Activated T-cell treated with anti-CD3 and anti-CD28 coated beads for 24 hours (primary cell): Measurements from ENCODE around the gene PCDHGC3.
"Not testable (repeated sequence)": the region's sequence is repeated elsewhere in the genome, so short reads cannot be mapped to it uniquely, and the experiment has no call there.

ENCODE experiments used
- DNase-seq: peaks from one replicate; pipeline ENCODE4 v3.0.0-alpha.2; 2020; ENCODE audit warnings: low read depth

PCDHGC3 gene

DNA sequence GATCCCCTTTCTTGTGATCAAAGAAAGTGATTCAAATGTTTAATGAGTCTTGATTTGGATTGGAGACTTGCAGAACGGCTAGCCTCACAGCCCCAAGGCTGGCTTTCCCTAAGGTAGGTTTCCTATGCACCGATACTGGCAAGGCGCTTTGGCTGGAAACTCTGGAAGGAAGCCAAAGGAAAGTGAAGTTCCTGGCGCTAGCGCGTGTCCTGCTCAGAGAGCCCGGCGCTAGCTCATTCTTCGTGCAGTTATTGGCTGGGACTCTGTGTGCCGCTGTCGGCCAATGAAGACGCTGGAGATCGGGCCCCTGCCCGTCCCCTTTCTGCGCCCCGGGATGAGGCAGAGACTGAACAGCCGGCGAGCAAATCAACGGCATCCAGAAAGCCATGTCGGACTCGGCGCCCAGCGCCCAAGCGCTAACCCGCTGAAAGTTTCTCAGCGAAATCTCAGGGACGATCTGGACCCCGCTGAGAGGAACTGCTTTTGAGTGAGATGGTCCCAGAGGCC lies at the start of gene PCDHGC3:
TSS of gene PCDHGC3 (plus strand) at position 342 of the 507 bp plus-strand sequence. CDS start at position 493, 151 bp downstream.
- peak; percentile 51 for DNase-seq

- DNase-seq, result no peak
Observed at GRCh38 chr5:141427783-141428426, 47.9 kb upstream of the PCDHGC3 start.

DNA sequence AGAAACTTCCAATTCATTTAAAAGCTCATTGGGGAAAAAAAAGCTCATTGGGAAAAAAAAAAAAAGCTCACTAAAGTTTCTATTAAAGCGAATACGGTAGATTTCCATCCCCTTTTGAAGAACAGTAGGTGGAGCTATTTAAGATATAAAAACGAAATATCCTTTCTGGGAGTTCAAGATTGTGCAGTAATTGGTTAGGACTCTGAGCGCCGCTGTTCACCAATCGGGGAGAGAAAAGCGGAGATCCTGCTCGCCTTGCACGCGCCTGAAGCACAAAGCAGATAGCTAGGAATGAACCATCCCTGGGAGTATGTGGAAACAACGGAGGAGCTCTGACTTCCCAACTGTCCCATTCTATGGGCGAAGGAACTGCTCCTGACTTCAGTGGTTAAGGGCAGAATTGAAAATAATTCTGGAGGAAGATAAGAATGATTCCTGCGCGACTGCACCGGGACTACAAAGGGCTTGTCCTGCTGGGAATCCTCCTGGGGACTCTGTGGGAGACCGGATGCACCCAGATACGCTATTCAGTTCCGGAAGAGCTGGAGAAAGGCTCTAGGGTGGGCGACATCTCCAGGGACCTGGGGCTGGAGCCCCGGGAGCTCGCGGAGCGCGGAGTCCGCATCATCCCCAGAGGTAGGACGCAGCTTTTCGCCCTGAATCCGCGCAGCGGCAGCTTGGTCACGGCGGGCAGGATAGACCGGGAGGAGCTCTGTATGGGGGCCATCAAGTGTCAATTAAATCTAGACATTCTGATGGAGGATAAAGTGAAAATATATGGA lies 45.2 kb upstream of the PCDHGC3 start, which contains the start of gene PCDHGA12:
TSS of gene PCDHGA12 (plus strand) at position 176 of the 782 bp plus-strand sequence. CDS start at position 429, 253 bp downstream.
- DNase-seq, result no peak

GRCh38 chr5:141431286-141431685 lies 44.5 kb upstream of the PCDHGC3 start:
- DNase-seq, result no peak

- not testable (repeated sequence) for DNase-seq
Observed at GRCh38 chr5:141432308-141432707, 43.5 kb upstream of the PCDHGC3 start.

DNA sequence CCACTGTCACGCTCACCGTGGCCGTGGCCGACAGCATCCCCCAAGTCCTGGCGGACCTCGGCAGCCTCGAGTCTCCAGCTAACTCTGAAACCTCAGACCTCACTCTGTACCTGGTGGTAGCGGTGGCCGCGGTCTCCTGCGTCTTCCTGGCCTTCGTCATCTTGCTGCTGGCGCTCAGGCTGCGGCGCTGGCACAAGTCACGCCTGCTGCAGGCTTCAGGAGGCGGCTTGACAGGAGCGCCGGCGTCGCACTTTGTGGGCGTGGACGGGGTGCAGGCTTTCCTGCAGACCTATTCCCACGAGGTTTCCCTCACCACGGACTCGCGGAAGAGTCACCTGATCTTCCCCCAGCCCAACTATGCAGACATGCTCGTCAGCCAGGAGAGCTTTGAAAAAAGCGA lies 43.0 kb upstream of the PCDHGC3 start:
- not testable (repeated sequence) for DNase-seq

DNA sequence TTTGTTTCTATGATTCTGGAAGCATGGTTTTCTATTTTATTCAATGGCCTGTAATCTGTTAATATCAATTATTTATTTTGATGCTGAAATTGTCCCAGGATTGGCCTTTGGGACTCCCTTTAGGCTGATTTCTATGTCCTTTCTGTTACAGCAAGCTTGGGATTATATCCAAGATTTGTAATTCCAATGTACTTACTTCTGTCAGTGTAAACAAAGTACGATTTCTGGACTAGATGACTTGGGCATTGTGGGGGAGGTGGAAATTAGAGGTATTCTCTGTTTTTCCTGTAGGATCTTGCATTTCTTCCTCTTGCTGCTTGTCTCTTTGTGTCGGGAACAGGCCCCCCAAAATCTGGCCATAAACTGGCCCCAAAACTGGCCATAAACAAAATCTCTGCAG lies 41.8 kb upstream of the PCDHGC3 start:
- DNase-seq, result no peak

- no peak for DNase-seq
Observed at GRCh38 chr5:141437221-141437620, 38.5 kb upstream of the PCDHGC3 start.

DNA sequence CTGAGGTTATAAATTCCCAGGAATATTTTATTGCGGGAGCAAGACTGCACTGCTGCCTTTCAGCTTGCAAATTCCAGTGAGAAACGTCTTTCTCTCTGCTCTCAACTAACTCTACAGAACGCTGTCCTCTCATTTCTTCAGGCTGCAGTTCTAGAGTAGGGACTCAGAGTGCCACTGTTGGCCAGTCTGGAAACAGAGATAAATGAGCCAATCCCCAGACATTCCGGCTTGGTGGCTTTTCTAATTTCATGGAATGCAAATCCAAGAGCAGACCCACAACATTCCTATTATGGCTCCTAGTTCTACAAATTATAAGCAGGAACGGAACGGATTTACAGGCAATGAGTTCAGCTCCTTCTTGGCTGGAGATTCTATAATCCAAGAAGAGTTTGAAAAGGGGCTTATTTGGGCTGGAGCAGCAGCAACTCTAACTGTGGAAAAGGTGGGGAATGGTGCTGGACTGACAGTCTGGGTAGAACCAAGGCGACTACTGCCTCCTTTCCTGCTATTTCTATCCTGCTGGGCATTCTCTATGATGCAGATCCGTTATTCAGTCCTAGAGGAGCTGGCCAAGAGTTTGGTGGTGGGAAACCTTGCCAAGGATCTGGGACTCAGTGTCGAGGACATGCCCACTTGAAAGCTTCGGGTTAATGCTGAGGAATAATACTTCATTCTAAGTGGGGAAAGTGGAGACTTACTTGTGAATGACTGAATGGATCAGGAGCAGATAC lies 36.2 kb upstream of the PCDHGC3 start:
- DNase-seq, result no peak

GRCh38 chr5:141440341-141440740 lies 35.4 kb upstream of the PCDHGC3 start:
- DNase-seq, result no peak

GRCh38 chr5:141441571-141442170 lies 34.1 kb upstream of the PCDHGC3 start:
- DNase-seq, result no peak

GRCh38 chr5:141465351-141465750 lies 10.4 kb upstream of the PCDHGC3 start:
- DNase-seq, result no peak

- no peak for DNase-seq
Observed at GRCh38 chr5:141476132-141476911, 556 bp downstream of the PCDHGC3 start.

GRCh38 chr5:141477044-141477575 lies 1.3 kb downstream of the PCDHGC3 start:
- no peak for DNase-seq

DNA sequence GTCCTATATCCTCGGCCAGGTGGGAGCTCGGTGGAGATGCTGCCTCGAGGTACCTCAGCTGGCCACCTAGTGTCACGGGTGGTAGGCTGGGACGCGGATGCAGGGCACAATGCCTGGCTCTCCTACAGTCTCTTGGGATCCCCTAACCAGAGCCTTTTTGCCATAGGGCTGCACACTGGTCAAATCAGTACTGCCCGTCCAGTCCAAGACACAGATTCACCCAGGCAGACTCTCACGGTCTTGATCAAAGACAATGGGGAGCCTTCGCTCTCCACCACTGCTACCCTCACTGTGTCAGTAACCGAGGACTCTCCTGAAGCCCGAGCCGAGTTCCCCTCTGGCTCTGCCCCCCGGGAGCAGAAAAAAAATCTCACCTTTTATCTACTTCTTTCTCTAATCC lies 2.0 kb downstream of the PCDHGC3 start:
- DNase-seq, result no peak

DNA sequence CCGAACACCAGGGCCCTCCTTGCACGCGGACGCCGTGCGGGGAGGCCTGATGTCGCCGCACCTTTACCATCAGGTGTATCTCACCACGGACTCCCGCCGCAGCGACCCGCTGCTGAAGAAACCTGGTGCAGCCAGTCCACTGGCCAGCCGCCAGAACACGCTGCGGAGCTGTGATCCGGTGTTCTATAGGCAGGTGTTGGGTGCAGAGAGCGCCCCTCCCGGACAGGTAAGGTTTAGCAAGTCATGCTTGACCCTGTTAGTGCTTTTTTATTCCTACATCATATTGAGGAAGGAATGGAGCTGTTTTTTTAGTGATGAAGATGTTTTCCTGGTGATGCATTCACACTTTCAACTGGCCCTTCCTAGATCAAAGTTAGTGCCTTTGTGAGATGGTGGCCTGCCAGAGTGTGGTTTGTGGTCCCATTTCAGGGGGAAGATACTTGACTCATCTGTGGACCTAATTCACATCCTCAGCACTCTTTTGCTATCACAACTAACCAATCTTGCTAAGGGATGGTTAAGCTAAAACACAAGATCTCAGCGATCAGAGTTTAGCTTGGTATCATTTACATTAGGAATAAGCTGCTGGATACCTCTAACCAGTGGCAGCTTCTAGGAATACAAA lies 2.7 kb downstream of the PCDHGC3 start:
- no peak for DNase-seq

GRCh38 chr5:141479776-141480175 lies 4.0 kb downstream of the PCDHGC3 start:
- DNase-seq, result no peak

GRCh38 chr5:141483902-141484301 lies 8.1 kb downstream of the PCDHGC3 start:
- no peak for DNase-seq

DNA sequence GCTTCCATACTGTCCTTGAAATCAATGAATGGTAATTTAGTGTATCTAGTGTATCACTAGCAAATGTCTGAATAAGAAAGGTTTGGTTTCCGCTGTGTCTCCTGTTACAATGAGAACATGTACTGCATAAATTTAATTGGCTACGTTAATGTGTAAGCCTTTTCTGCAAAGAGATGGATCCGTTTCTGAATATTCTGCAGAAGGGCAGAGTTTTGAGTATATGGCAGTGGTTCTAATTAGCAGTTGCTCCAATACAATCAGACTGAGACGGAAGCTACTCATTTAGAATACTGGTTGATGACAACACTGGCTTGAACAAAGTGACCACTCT lies 8.5 kb downstream of the PCDHGC3 start:
- no peak for DNase-seq

DNA sequence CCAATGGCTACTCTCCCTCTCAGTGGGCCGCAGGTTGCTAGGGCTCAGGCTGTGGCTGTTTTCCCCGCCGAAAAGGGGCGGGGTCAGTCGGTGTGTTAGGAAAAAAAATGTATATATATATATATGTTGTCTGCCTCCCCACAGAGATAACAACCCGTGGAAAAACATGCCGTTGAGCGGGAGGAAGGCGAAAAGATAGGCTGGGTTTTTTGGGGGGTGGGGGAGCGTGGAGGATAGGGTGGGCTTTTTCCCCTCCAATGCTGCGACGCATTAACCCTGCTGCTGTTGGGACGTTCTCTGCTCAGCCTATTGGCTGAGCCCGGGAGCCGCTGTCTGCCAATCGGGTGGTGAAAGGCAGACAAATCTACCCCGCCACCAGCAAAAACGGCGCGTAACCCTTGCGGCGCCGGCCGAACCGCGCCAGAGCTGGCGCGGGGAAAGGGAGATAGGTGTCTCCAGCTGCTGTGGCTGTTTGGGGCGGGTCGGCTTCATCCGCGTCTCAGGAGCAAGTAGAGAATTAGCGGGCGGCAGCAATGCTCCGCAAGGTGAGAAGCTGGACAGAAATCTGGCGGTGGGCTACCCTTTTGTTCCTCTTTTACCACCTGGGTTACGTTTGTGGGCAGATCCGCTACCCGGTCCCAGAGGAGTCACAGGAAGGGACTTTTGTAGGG lies 9.0 kb downstream of the PCDHGC3 start, which contains the start of gene PCDHGC4:
TSS of gene PCDHGC4 (plus strand) at position 390 of the 671 bp plus-strand sequence. CDS start at position 534, 144 bp downstream.
- DNase-seq, result no peak
